ENCODE measurements around the gene AWAT2.
A peak's percentile ranks its signal among the peaks of the same experiment; 100 is the strongest.

The AWAT2 gene

GRCh38 chrX:70049925-70050324 lies at the start of gene AWAT2:
TSS of gene AWAT2 (minus strand) at chrX:70049938. CDS start at chrX:70049932, 6 bp downstream.
- no peak for DNase-seq (ENCODE audit: low read depth in 2 of 2)

GRCh38 chrX:70096052-70096451 lies 46.3 kb upstream of the AWAT2 start:
- DNase-seq (ENCODE audit: low read depth in 2 of 2): no peak

- no peak for DNase-seq (ENCODE audit: low read depth in 2 of 2)
Observed at GRCh38 chrX:70092247-70092646, 42.5 kb upstream of the AWAT2 start.

- DNase-seq (ENCODE audit: low read depth in 2 of 2): peak in 1 of 2 experiments; percentile 15
Observed at GRCh38 chrX:70089604-70090297, 40.0 kb upstream of the AWAT2 start.

GRCh38 chrX:70088751-70089150 lies 39.0 kb upstream of the AWAT2 start:
- no peak for DNase-seq (ENCODE audit: low read depth in 2 of 2)

- DNase-seq (ENCODE audit: low read depth in 2 of 2): peak; percentile 9 to 19
Observed at GRCh38 chrX:70087857-70088630, 38.3 kb upstream of the AWAT2 start.

- no peak for DNase-seq (ENCODE audit: low read depth in 2 of 2)
Observed at GRCh38 chrX:70084592-70085240, 35.0 kb upstream of the AWAT2 start.

GRCh38 chrX:70082723-70083122 lies 33.0 kb upstream of the AWAT2 start:
- no peak for DNase-seq (ENCODE audit: low read depth in 2 of 2)

- no peak for DNase-seq (ENCODE audit: low read depth in 2 of 2)
Observed at GRCh38 chrX:70079870-70080269, 30.1 kb upstream of the AWAT2 start.

GRCh38 chrX:70079297-70079696 lies 29.6 kb upstream of the AWAT2 start:
- DNase-seq (ENCODE audit: low read depth in 2 of 2): no peak

GRCh38 chrX:70066646-70067045 lies 16.9 kb upstream of the AWAT2 start:
- DNase-seq (ENCODE audit: low read depth in 2 of 2): no peak

GRCh38 chrX:70062961-70063550 lies 13.3 kb upstream of the AWAT2 start:
- DNase-seq (ENCODE audit: low read depth in 2 of 2): no peak

GRCh38 chrX:70062076-70062475 lies 12.3 kb upstream of the AWAT2 start, which contains the start of gene OTUD6A:
TSS of gene OTUD6A (plus strand) at chrX:70062457. CDS start at chrX:70062525, 68 bp downstream.
- DNase-seq (ENCODE audit: low read depth in 2 of 2): no peak

GRCh38 chrX:70054391-70054790 lies 4.7 kb upstream of the AWAT2 start:
- DNase-seq (ENCODE audit: low read depth in 2 of 2): no peak

- DNase-seq (ENCODE audit: low read depth in 2 of 2): no peak
Observed at GRCh38 chrX:70052895-70053615, 3.3 kb upstream of the AWAT2 start.

GRCh38 chrX:70049406-70049805 lies 332 bp downstream of the AWAT2 start:
- no peak for DNase-seq (ENCODE audit: low read depth in 2 of 2)

GRCh38 chrX:70046978-70047377 lies 2.8 kb downstream of the AWAT2 start:
- peak; percentile 57 to 58 for DNase-seq (ENCODE audit: low read depth in 2 of 2)

- DNase-seq (ENCODE audit: low read depth in 2 of 2): no peak
Observed at GRCh38 chrX:70044541-70045245, 5.0 kb downstream of the AWAT2 start.

- no peak for DNase-seq (ENCODE audit: low read depth in 2 of 2)
Observed at GRCh38 chrX:70043685-70044084, 6.1 kb downstream of the AWAT2 start.

GRCh38 chrX:70042399-70043371 lies 7.1 kb downstream of the AWAT2 start:
- no peak for DNase-seq (ENCODE audit: low read depth in 2 of 2)

Data from fibroblast of skin of left biceps (primary cell).